IPS DF 19.7 (cell line): ENCODE data around the gene MYBBP1A.

Source experiments
- DNase-seq: peaks from one replicate; pipeline ENCODE4 v3.0.0-alpha.2; 2013; ENCODE audit warnings: low read depth, low spot score

Gene MYBBP1A

DNA sequence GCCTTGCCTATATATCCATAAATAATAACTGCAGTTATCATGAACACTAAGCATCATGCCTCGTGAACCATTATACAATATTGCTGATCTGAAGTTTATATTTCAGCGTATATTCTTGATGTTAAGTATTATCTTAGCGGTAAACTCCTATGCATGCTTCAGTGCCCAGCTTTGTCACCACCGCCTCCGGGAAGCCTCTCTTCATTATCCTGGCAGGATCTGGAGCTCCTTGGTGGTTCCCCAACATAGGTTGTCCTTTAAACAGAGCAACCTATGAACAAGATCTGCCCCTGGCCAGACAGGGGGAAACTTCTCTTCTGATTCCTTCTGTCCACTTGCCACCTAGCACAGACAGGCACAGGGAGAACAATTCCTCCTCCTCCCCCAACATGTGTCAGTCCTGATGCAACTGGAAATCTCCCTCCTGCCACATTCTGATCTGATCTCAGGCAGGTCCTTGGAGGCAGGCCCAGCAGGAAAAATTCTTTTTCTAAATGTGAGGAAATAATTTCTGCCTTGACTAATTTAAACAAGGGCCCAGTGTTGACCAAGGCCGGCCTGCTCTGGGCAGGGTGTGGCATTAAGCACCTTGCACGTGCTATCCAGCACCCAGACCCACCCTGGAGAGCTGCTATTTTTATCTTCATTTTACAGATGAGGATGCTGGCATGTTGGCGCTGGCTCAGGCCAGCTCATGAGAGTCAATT lies 34.1 kb downstream of the MYBBP1A start:
- DNase-seq: no peak

DNA sequence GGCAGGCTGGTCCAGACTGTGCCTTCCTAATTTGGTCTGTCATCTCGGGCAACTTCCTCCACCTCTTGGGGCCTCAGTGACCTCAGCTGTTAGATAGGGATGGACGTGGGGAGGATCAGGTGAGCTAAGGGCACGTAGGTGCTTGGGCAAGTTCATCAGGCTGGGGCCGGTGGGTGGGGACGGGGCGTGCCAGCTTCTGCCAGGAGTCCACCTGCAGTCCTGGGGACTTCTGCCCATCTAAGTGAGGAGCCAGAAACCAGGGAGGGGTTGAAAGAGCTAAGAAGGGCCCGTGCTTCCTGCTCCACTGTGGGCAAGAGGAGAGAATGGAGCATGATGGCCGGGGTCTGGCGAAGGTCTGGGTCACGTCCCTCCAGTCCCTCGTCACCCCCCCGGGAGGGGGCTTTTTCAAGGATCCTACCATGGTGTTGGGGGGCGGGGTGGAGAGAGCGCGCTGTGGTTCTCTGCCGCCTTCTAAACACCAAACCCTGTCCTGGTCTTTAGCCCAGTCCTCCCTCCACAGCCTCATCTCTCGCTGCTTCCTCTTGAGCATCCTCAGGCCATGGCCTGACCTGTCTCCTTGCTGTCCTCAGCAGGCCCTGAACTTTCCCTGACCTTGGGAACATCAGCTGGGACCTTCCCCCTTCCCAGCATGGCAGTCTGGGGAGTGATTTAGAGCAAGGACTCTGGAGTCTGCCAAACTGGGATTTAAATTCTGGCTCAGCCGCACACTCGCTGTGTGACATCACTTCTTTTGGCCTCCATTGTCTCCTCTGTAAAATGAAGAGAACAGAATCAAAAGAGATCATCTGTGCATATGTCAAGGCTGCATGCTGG lies 34.9 kb downstream of the MYBBP1A start:
- DNase-seq: no peak

DNA sequence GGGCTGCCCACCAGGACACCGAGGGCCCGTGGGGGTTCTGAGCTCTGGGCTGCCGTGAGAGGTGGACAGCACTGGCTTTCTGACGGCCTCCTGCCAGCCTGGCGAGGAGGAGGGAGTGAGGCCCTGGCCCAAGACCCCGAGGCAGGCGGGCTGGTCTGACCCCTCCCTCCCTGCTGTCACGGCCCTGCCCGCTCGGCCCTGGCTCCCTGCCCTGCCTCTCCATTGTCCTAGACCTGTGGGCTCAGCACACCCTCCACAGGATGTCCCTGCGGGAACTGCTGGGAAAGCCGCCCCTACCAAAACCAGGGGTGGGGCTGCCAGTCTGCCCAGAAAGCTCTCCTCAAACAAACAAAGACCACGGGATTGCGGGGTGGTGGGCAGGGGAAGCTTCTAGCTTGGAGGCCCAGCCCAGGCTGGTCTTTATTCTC lies 35.8 kb downstream of the MYBBP1A start:
- no peak for DNase-seq

DNA sequence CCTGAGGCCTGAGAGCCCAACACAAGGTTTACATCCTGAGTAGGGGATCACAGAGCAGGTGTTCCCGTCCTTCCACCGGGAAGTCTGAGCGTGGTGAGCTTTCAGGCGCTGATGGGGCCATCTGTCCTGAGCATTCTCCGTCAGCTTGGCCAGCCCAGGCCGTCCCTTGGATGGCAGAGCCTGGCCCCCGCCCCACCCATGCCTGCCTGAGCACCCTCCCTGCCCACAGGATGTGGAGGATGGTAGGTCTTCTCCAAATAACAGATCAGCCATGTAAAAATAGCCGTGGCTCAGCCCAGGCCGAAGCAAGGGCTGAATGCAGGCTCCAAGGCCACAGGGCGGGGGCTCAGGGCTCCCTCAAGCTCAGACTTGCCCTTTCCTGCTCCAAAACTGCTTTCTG lies 36.3 kb downstream of the MYBBP1A start:
- DNase-seq: no peak

DNA sequence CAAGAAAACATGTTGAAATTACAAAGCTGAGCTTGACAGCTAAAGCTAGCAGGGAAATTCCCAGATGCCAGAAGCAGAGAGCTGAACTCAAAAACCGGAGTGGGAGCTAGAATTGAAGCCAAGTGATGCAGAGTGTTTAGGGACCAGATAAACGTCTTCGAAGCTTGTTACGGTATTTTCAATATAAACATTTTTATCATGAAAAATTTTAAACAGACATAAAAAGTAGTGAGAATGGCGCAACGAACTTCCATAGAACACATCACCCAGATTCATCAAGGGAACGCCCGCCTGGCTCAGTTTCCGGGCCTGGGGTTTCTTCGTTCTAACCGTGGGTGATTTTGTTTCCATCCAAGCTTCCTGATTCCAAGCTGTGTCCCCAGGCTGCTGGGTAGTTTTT lies 38.4 kb downstream of the MYBBP1A start:
- DNase-seq: no peak

DNA sequence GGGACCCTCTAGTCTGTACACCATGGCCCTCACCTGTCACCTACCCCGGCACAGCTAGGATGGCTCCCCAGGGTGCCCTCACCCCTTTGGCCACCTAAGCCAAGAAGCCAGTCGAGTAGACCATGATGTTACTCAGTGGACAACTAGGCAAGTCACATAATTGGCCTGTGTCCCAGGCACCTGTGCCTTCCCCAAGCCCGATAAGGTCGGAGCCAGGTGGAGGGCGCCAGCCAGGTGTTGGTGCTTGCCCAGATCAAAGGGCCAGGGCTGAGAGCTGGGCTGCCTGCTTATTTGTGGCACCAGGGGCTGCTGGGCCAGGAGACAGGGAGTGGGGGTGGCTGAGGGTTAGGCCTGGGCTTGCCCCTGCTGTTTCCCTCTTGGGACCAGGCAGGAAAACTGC lies 39.7 kb downstream of the MYBBP1A start:
- no peak for DNase-seq

DNA sequence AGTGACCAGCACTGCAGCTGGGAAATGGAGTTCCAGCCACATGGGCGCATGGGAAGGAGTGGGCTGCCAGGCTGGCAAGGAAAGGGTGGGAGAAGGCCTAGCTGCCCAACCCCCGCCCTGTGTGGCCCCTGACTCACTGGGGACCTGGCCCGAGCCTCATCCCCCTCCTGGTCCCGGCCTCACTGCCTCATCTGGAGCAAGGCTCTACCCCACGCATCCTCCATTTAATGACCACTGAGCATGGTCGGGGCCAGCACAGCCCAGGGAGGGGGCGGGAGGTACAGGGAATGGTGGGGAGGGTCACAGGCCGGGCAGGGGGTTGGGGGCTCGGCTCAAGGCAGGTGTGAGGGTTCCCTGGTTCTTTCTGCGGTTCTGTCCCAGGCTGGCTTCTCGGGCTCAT lies 40.4 kb downstream of the MYBBP1A start:
- DNase-seq: no peak

DNA sequence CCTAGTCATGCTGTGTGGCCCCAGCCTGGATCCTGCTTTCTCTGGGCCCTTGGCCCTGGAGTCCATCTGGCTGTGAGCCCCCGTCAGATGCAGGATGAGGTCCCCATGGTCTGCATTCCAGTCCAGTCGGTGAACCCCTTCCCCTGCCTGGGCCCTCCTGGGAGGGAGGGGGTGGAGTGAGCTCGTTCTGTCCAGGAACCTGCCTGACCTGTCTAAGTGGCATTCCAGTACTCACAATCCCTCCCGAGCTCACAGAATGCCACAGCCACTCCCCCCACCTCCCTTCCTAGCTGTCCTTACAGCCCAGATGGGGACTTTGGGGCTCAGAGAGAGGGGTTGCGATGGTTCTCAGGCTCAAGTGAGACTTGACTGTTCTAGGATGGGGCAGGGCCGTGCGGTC lies 41.0 kb downstream of the MYBBP1A start:
- DNase-seq: no peak

DNA sequence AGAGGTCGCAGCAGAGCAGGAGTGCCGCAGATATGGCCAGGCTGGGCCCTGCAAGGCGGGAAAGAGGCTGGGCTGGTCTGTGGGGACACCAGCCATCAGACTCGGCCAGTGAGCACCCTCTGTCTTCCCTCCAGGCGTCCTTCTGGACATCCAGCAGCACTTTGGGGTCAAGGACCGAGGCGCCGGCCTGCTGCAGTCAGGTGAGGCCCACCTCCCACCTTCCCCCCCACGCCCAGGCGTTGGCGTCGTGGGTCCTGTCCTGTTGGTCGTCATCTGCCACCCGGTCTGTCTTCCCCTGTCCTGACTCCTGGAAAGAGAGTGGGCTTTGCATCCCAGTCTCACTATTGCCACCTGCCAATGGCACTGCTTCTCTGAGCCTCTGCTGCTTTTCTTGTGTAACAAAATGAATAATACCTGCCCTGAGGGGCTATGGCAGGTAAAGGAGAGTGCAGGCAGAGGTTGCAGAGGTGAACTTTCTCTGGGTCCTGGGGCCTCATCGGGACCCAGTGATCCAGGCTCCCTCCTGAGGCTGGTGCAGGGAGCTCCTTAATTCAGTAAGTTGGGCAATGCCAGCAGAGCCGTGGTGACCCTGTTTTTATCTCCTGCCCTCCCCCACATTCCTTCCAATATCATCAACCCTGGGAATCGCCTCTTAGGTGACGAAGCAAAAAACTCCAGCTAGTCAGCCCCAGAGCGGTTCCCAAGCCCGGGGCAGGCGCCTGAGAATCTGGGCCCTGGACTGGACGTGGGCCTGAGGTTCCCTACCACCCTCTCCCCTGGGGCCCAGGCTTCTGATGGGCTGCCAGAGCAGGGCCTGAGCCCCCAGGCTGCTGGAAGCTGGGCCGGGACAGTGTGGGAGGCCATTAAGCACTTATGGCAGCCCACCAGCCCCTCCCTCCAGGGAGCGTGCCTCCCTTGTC lies 41.8 kb downstream of the MYBBP1A start:
- no peak for DNase-seq

DNA sequence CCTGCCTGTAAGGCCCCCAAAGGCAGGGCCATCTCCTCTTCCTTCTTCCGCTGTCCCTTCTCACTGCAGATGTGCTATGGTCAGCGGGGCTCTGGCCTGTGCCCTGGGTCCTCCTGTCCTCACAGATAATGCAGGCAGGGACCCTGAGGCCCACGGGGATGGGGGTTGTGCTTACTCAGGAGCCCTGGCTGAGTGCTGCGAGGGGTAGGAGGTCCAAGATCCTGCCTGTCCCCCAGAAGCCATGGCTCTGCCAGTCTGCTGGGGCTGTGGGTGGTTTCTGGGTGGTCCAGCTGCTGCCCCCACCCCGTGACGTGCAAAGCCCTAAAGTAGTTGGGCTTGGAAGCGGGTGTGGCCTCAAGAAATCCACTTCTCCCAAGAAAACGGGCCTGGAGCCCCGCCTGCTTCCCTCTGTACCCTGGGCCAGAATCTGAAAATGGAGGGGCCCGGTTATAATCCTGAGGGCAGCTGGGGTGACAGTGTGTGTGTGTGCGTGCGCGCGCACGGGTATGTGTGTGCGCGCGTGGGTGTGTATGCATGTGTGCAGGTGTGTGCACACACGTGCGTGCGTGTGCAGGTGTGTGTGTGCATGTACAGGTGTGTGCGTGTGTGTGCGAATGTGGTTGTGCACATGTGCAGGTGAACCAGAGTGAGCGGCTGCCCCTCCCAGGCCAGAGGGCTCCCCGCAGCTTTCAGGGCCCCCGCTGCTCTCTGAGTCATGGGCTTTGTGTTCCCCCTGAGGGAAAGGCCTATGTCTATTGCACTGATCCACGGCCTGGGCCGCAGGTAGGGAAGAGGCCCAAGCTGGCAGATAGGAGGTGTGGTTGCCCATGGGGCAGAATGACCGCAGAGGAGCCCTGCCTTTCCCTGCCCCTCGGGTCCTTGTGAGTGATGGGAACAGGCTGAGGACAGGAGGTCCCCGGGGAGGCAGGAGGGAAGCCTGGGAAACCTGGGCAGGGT lies 42.8 kb downstream of the MYBBP1A start:
- DNase-seq: no peak

DNA sequence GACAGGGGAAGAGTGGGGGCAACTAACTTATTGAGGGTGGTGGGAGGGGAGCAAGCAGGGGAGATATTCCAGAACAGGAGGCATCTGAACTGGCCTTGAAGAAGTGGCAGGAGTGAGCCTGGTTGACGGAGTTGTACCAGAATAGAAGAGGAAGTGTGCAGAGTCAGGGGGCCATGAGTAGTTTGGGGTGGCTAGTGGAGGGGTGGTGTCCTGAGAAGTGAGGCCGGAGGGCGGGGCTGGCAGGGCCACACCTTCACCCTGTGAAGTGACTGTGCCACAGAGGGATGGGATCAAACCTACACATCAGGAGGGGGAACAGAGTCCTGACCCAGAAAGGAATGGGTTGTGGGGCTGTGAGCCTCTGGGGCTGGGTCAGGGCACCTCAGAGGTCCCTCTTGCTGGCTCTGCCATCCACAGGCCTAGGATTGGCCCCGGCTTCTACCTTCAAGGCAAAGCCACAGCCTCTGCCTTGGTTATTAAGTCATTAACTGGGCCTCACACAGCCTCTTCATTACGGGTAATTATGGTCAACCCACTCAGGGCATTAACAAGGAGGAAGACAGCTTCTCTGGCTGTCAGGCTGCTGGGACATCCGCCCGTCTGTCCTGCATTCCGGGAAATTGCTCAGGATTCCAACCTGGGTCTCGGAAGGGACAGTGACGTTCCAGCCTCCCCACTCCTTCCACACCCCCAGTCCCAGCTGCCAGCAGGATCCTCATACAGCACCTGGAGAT lies 43.8 kb downstream of the MYBBP1A start:
- no peak for DNase-seq

DNA sequence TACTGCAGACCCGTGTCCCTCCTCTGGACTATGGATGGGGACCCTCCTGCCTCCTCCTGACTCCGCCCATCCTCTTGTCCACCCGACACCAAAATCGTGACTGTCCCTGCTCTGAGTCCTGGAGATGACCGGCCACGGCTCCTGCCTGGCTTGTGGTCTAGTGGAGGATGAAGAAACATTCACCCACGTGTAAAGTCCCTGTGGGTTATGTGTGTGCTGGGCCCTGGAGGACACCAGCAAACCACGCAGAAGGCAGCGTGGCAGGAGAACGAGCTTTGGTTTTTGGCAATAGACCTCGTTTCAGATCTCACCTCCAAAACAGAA lies 44.6 kb downstream of the MYBBP1A start:
- DNase-seq: no peak

DNA sequence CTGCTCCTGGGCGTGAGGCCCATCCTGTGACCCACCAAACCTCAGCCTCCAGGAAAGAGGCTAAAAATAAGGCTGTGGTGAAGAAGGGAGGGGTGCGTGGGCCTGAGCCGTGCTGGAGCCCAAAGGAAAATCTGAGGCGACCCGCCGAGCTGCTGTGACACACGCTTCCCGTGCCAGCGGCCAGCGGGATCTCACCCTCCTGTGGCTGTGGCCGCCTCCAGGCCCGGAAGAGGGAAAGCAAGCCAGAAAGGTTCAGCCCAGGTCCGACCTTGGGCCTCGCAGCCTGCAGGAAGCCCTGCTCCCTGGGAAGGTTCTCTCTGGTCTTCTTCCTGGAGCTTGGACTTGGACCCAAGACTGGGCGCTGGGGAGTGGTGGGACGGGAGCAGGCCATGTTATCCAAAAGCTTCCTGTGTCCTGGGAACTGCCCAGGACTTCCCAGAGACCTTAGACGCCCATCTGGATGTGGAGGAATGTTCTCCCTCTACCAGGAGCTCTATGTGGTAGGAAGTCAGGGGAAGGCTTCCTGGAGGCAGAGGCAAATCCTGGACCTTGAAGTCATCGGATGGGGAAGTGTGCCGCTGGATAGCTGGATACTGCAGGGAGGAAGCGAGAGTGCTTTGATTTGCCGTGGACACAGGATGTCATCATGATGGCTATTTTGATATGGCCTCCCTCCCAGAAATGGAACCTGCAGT lies 45.1 kb downstream of the MYBBP1A start:
- no peak for DNase-seq

DNA sequence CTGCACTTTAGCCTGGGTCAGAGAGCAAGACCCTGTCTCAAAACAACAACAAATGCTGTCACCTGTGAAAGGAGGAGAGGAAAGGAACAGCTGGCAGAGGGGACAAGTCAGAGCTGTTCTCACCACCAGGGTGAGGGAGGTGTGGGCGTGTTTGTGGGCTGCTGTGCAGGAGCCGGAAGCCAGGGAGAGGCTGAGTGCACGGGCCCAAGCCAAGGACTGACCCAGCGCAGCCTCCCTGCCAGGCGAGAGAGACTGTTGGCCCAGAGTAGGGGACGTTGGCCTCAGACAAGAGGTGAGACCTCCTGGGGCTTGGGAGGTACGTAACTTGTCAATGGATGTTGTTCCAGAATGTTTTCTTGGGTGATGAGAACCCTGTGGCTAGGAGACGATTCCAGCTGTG lies 45.8 kb downstream of the MYBBP1A start:
- no peak for DNase-seq

DNA sequence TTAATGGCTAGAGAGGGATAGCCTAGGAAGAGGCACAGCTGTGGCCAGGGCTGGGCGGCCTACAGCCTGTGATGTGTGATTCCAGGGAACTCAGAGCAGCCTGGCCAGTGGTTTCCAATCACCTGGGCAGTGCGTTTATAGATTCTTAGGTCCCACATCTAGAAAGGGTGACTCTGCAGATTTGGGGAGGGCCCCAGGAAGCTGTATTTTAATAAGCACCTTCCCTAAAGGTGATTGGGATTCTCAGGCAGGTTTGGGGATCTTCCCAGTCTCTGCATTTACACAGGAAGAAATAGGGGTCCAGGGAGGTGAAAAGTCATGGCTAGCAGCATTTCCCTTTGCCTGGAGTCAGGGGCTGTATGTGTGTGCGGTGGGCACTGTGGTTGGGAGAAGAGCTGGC lies 47.0 kb downstream of the MYBBP1A start:
- no peak for DNase-seq

DNA sequence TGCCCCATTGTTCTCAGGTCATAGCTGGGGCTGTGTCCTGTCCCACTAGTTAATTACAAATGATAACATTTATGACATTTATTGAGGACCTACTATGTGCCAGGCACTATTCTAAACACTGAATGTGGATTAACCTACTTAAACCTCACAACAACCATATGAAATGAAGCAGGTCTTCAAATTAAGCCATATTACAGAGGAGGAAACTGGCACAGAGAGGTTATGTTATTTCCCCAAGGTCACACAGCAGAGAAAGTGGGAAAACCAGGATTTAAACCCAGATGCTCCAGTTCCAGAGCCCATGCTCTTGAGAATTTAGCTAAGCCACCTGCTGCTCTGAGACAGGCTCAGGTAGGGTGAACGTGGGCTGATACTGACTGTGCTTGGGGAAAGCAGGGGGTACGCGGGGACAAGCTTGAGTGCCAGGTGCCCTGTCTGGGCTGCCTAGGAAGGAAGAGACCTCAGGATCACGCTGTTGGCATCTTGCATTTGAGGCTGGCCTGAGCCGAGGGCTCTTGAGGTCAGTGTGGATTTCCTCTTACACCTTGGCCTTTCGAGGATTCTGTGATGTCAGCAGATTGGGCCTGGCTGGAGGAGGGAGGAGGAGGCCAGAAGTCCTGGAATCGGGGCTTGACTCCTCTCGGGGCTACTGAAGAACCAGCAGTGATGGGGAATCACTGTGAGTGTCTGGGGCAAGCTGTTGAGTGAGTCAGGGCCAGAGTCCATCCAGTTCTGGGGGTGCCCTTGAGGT lies 47.6 kb downstream of the MYBBP1A start:
- no peak for DNase-seq

DNA sequence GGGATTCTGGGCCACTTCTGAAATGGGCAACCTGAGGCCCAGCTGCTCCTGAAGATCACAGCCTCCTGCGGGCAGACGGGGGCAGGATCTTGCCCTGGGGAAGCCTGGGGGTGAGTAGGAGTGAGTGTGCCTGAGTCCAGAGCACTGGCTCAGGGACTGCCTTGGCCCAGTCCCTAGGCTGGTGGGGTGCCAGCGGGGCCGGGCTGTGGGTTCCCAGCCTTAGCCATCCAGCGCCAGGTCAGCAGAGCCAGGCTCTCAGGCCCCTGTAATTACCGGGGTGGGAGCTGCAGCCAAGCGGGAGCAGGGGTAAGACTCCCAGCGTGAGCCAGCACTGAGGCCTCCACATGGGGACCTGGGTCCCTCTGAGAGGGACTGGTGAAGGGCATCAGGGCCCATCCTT lies 48.3 kb downstream of the MYBBP1A start:
- no peak for DNase-seq

DNA sequence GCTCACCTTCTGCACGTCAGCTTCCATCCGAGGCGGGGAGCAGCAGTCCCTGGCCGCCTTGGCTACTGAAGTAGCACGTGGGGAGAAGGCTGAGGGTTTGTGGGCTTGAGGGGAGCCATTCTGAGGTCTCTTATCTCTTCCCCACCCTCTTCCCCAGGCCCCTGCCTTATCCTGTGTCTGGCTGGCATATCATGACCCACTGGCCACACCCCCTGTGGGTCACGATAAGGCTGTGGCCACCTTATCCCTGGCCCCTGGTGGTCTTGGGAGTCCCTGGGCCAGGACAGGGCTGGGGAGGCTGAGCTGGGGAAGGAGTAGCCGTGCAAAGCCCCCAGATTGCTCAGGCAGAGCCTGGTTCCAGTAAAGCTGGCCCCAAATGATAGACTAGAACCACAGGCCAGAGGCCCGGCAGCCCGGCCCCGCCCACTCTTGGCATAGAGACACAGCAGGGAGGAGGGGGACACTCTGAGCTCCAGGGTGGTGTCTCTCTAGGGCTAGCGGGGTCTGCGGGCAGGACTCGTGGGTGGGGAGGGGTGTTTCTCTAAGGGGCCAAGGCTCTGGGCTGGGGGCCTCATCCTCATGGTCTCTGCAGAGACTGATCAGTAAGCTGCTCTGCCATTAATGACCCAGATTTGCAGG lies 48.9 kb downstream of the MYBBP1A start:
- DNase-seq: no peak

DNA sequence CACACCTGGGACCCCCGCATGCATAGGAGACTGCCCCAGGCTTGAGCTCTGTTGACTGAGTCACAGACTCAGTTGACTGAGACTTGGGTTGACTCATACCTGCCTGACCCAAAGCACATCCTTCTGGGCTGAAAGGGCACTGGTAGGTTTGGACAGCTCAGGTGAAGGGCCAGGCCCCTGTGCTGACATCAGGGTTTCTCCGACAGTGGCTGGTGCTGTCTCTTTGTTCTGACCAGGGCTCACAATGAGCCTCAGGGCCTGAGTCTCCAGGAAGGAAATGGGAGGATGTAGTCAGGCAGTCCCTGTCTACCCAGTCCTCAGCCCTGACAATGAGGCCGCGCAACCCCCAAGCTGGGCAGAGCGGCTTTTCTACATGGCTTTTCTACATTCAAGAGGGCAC lies 50.0 kb downstream of the MYBBP1A start:
- DNase-seq: no peak
